Large intestine (tissue), 3 donors: Measurements from ENCODE around the gene OR51M1. TPM values are rescaled to one million over a fixed set of nuclear protein-coding genes. Genes with fewer than 3 reads are reported as not detected.

Experiments used
- DNase-seq, 2 donors: peaks; one replicate each; pipeline versions ENCODE4 v3.0.0 to v3.0.0-alpha.2; 2013
- H3K27ac ChIP-seq: one replicate; pipeline ENCODE4 v1.5.1; 2013; ENCODE audit warnings: low read length
- H3K27me3 ChIP-seq: 2 replicates; pipeline ENCODE4 v1.6.1; 2013; ENCODE audit warnings: low read length; ENCODE audit not compliant: control insufficient read depth, insufficient read depth
- H3K36me3 ChIP-seq: 2 replicates; pipeline ENCODE4 v1.6.1; 2013; ENCODE audit warnings: low read length; ENCODE audit not compliant: control insufficient read depth, insufficient read depth
- H3K4me1 ChIP-seq: one replicate; pipeline ENCODE4 v1.6.1; 2013; ENCODE audit warnings: low read length; ENCODE audit not compliant: control insufficient read depth, insufficient read depth
- H3K4me3 ChIP-seq: one replicate; pipeline ENCODE4 v1.5.1; 2013; ENCODE audit warnings: low read length
- H3K9me3 ChIP-seq: one replicate; pipeline ENCODE4 v1.6.1; 2013; ENCODE audit warnings: mild to moderate bottlenecking, low read depth, low read length, moderate library complexity; ENCODE audit not compliant: control insufficient read depth
- WGBS: methylation state at CpG from one replicate; pipeline ENCODE4 v1.1.5; 2013; ENCODE audit warnings: low lambda C conversion rate; ENCODE audit not compliant: insufficient coverage; 5-methylcytosine and 5-hydroxymethylcytosine counted together
- polyA plus RNA-seq: library from polyadenylated mRNA; unstranded; fragments of 120-200 nt; gene quantifications from one replicate; pipeline ENCODE4 v1.2.1, GENCODE V29; 2013

The OR51M1 gene
- polyA plus RNA-seq, 1 donor: not detected

DNA sequence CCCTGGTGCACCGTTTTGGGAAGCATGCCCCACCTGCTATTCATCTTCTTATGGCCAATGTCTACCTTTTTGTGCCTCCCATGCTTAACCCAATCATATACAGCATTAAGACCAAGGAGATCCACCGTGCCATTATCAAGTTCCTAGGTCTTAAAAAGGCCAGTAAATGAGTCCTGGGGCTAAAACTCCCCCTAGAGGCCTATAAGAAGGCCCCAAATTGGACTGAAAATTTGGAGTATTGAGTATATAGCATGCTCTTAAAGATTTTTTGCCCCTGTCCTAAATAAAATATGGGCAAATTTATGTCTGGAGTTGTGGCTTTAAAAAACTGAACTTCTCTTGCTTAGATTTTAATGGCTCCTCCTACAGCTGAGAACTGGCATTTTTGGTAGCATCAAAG, 6.6 kb downstream of the OR51M1 start:
- H3K27me3 ChIP-seq: no peaks in the 10 kb centered on the region
- no peaks in the 10 kb centered on the region for H3K4me1 ChIP-seq
- no peaks in the 10 kb centered on the region for H3K9me3 ChIP-seq
- no peak for DNase-seq
- no peak overlapping the region for H3K27ac ChIP-seq
- H3K4me3 ChIP-seq: no peak overlapping the region
- WGBS: no CpG with 5 or more reads among the region's 2 CpGs
- no peaks in the 10 kb centered on the region for H3K36me3 ChIP-seq

DNA sequence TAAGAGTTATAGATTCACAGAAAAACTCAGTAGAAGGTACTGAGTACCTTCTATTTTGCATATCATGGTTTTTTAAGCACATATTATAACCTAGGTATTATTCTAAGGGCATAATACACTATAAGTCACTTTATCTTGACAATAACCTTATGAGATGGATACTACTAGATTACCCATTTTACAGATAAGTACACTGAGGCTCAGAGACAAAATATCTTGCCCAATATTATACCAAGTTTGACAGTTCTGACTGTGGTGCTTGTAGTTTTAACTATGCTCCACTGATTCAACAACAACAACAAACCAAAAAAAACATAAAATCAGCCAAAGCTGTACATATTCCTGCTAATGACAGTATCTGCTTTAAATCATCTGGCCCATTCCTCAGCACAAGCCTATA, 10.5 kb downstream of the OR51M1 start:
- Histone ChIP-seq H3K36me3 (no peaks in the 10 kb centered on the region), H3K27me3 (no peaks in the 10 kb centered on the region), H3K27ac (no peak overlapping the region), H3K4me3 (no peak overlapping the region), H3K4me1 (no peaks in the 10 kb centered on the region), H3K9me3 (no peaks in the 10 kb centered on the region)
- no peak for DNase-seq

DNA sequence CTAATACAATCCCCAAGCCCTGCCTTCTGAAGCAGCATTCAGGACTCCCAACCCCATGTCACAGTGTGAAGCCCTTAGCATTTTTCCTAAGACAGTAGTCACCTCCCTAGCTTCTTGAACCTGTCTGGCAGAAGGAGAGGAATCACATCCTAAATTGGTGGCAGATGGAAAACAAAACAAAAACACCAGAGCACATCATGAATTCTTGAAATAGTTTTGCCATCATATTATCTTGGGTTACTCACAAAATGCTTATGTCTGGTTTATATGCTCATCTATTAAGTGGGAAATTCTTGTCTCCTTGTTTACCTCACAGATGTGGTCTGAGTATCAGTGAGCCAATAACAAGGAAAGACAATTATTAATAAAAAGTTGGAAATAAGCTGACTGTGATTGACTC, 15.3 kb downstream of the OR51M1 start:
- no peak for DNase-seq
- no peak overlapping the region for H3K4me3 ChIP-seq
- no peak overlapping the region for H3K27ac ChIP-seq
- H3K9me3 ChIP-seq: no peaks in the 10 kb centered on the region
- no peaks in the 10 kb centered on the region for H3K27me3 ChIP-seq
- H3K36me3 ChIP-seq: no peaks in the 10 kb centered on the region
- no peaks in the 10 kb centered on the region for H3K4me1 ChIP-seq

GRCh38 chr11:5405173-5405572, 21.6 kb downstream of the OR51M1 start:
- Histone ChIP-seq H3K9me3 (no peaks in the 10 kb centered on the region), H3K36me3 (no peaks in the 10 kb centered on the region), H3K27ac (no peak overlapping the region), H3K4me1 (no peaks in the 10 kb centered on the region), H3K4me3 (no peak overlapping the region), H3K27me3 (no peaks in the 10 kb centered on the region)
- DNase-seq: no peak

DNA sequence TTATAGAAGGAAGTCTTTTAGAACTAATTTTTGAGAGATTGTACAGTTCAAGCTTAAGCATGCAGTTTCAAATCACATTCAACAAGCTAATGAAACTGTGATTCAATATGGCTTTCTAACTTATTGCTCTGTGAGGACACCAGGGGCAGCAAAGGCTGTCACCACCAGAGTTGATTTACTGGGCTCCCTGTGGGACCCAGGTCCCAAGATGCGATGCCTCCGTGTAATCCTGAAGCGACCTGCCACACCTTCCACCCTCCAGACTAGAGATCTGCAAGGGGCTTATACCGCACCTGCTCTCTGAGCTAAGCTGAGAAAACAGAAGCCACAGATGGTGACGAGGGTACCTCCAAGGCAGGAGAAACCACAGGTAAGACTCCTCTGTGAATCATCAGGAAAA, 37.4 kb downstream of the OR51M1 start:
- H3K27me3 ChIP-seq: no peaks in the 10 kb centered on the region
- WGBS: no CpG with 5 or more reads among the region's 5 CpGs
- no peaks in the 10 kb centered on the region for H3K9me3 ChIP-seq

GRCh38 chr11:5421811-5422210, 38.2 kb downstream of the OR51M1 start, which contains the start of gene OR51Q1:
OR51Q1 (plus strand) TSS chr11:5422111; CDS start chr11:5422201, 90 bp downstream.
- WGBS: 80% methylated on average over 1 of the region's 1 CpG
- Histone ChIP-seq H3K27ac (no peak within 1 kb of the TSS), H3K4me3 (no peak within 1 kb of the TSS), H3K36me3 (no peaks in the 10 kb centered on the region), H3K9me3 (no peaks in the 10 kb centered on the region), H3K4me1 (no peaks in the 10 kb centered on the region), H3K27me3 (no peaks in the 10 kb centered on the region)
- no peak for DNase-seq

More for the DNA sequence above, 37.4 kb downstream of the OR51M1 start:
- Histone ChIP-seq H3K27ac (no peak overlapping the region), H3K36me3 (no peaks in the 10 kb centered on the region), H3K4me1 (no peaks in the 10 kb centered on the region), H3K4me3 (no peak overlapping the region)
- DNase-seq: no peak

DNA sequence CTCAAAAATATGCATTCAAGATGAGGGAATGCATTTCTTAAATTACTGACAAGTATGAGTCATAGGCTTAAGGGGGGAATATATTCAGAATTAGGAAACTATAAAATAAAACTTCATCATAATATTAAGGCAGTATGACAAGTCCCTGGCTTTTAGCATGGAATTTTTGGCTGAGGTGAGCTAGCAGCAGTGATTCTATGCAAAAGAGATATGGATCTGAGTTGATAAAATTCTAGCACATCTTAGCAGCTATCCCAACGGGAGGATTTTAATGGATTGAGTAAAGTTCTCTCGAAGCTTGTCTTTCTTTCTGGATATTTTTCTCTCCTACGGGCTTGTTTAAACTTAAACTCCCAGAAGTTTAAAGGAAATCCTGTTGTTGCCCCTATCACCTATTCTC, 39.5 kb downstream of the OR51M1 start:
- no peak for DNase-seq
- 52% methylated on average over 3 of the region's 3 CpGs for WGBS
- H3K36me3 ChIP-seq: no peaks in the 10 kb centered on the region
- no peaks in the 10 kb centered on the region for H3K27me3 ChIP-seq
- no peaks in the 10 kb centered on the region for H3K9me3 ChIP-seq
- no peaks in the 10 kb centered on the region for H3K4me1 ChIP-seq
- H3K4me3 ChIP-seq: no peak overlapping the region
- H3K27ac ChIP-seq: no peak overlapping the region

DNA sequence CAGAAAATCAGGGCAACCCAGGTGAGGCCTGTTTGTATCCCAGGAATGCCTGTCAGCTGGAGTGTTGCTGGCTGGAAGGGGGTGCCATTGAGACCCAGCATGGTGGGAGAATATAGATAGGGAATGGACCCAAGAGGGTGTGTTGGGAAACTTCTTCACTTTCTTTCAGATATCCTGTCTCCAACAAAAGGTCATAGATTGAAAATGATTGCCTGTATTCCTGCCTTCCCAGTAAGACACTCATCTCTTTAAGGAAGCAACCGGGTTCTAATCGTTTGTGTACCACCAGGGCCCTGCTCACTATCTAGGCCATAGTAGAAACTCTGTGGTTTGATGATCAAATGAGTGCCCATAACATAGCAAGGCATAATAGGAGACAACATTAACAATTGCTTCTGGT, 57.8 kb downstream of the OR51M1 start, which contains the start of gene OR51I1:
TSS of gene OR51I1 (minus strand) at position 101 of the 400 bp plus-strand sequence. CDS start at position 101, 0 bp downstream.
- no peaks in the 10 kb centered on the region for H3K9me3 ChIP-seq
- no CpG with 5 or more reads among the region's 2 CpGs for WGBS
- DNase-seq: no peak
- H3K27ac ChIP-seq: no peak within 1 kb of the TSS
- H3K4me1 ChIP-seq: no peaks in the 10 kb centered on the region
- no peak within 1 kb of the TSS for H3K4me3 ChIP-seq
- H3K27me3 ChIP-seq: no peaks in the 10 kb centered on the region
- H3K36me3 ChIP-seq: no peaks in the 10 kb centered on the region

Other genes starting within 250 kb of the OR51M1 start
- gene OR52A5, start 245.5 kb upstream of the OR51M1 start, polyA plus RNA-seq: not detected
- not detected for gene OR52A1, start 229.1 kb upstream of the OR51M1 start, polyA plus RNA-seq
- not detected for gene OR51V1, start 183.1 kb upstream of the OR51M1 start, polyA plus RNA-seq
- 175 TPM for gene HBB, start 156.7 kb upstream of the OR51M1 start, polyA plus RNA-seq
- 0.09 TPM for gene HBD, start 149.3 kb upstream of the OR51M1 start, polyA plus RNA-seq
- gene HBG1, start 134.0 kb upstream of the OR51M1 start, polyA plus RNA-seq: 9.7 TPM
- gene HBG2, start 129.0 kb upstream of the OR51M1 start, polyA plus RNA-seq: 2,367 TPM
- 5.6 TPM for gene HBE1, start 113.9 kb upstream of the OR51M1 start, polyA plus RNA-seq
- gene OR51B4, start 81.9 kb upstream of the OR51M1 start, polyA plus RNA-seq: 0.07 TPM
- not detected for gene OR51B2, start 59.5 kb upstream of the OR51M1 start, polyA plus RNA-seq
- gene OR51B5, start 40.3 kb upstream of the OR51M1 start, polyA plus RNA-seq: 0.30 TPM
- not detected for gene OR51B6, start 32.3 kb upstream of the OR51M1 start, polyA plus RNA-seq
- not detected for gene OR51Q1, start 38.3 kb downstream of the OR51M1 start, polyA plus RNA-seq
- gene OR51I1, start 57.7 kb downstream of the OR51M1 start, polyA plus RNA-seq: not detected
- gene OR51I2, start 65.5 kb downstream of the OR51M1 start, polyA plus RNA-seq: not detected
- not detected for gene OR52D1, start 104.9 kb downstream of the OR51M1 start, polyA plus RNA-seq
- not detected for gene UBQLN3, start 126.1 kb downstream of the OR51M1 start, polyA plus RNA-seq
- gene UBQLNL, start 132.9 kb downstream of the OR51M1 start, polyA plus RNA-seq: 0.70 TPM
- gene OR52H1, start 164.7 kb downstream of the OR51M1 start, polyA plus RNA-seq: not detected
- gene OR52B6, start 197.1 kb downstream of the OR51M1 start, polyA plus RNA-seq: not detected
- gene TRIM6, start 212.8 kb downstream of the OR51M1 start, polyA plus RNA-seq: 2.6 TPM
- gene TRIM34, start 241.2 kb downstream of the OR51M1 start, polyA plus RNA-seq: 11.6 TPM